Cerebellar nuclear complex (tissue), 1 donor: ENCODE measurements around the gene PPP3CB.
A peak's percentile ranks its signal among the peaks of the same experiment; 100 is the strongest.
"Not testable (repeated sequence)": the region's sequence is repeated elsewhere in the genome, so short reads cannot be mapped to it uniquely, and the experiment has no call there.

Source experiments
- DNase-seq, 2 experiments: peaks; one replicate each; lab custom pipeline; 2025; lab: John Stamatoyannopoulos, UW

PPP3CB gene

DNA sequence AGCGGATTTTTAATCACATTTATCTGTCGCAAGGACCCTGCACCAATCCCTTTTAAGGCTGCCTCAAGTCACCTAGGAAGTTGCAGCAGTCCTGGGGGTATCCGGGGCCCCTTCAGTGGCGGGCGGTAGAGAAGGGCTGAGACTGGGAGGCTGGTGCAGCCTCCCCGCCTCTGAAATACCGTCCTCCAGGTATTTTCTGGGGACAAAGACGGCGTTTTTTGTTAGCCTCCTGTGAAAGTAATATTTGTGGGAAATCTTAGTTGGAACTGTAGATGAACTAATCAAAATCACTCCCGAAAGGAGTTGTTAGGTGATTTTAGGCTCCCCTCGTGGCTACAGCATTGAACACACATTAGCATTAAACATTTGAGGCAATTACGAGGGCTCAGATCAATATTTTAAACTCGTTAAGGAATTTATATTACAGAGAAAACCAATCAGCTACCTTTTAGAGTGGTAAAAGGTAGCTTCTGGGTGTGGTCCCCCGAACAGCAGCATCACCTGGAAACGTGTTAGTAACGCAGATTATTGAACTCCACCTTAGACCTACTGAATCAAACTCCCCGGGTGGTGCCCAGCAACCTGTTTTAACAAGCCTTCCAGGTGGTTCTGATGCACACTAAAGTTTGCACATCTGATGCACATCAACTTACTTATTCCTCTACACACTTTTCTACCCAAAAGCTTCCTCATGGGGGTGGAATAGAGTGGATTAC is 81.4 kb downstream of the PPP3CB start:
- no peak for DNase-seq

DNA sequence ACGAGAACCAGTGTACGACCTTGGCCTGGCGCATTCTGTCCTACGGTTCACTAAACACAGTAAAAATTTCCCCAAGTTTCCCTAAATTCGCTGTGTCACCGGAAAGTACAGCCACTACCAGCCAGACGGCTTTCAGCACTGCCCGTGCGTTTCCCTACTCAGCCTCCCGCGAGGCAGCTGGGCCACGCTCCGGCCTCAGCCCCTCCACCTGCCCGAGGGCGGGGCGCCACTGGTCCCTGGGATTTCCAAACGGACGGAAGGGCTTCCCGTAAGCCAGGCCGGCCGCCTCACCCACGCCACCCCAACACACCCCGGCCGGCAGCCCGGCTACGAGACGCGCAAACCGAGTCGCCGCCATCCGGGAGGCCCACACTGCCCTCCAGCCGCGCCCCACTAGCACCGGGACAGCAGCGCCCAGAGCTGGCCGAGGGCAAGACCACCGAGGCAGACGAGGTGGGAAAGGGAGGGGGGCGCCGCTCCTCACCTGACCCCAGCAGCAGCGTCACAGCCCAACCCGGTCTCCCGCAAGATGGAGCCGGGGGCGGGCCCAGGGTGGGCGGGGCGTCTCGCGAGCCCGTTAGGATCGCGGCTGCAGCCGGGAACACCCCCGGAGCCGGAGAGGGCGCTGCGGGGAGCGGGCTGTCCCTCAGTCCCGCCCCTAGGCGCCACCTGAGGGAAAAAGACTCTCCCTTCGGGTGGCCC is 82.1 kb downstream of the PPP3CB start, which contains the start of gene ANXA7:
ANXA7 (minus strand) TSS at position 531 of the 702 bp plus-strand sequence. CDS start 13,202 bp downstream, outside the sequence.
- peak; percentile 52 to 64 for DNase-seq

DNA sequence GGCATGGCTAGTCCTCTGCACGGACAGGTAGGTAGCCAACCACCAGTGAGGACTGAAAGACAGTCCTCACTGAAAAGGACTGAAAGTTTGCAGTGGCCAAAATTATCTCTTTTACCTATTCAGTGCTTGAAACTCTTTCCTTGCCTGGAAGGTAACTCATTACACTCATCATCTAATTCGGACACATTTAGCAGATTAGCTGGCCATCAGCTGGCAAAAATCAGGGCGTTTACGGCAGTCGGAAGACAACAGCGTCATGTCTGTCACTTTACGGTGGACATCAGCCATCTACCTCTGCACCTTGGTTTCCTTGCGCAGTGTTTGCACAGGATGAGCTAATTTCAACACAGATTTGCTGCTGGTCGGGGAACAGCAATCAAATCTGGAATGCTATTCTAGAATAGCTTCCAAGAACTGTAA is 82.7 kb downstream of the PPP3CB start:
- peak in 1 of 2 experiments; percentile 40 for DNase-seq

DNA sequence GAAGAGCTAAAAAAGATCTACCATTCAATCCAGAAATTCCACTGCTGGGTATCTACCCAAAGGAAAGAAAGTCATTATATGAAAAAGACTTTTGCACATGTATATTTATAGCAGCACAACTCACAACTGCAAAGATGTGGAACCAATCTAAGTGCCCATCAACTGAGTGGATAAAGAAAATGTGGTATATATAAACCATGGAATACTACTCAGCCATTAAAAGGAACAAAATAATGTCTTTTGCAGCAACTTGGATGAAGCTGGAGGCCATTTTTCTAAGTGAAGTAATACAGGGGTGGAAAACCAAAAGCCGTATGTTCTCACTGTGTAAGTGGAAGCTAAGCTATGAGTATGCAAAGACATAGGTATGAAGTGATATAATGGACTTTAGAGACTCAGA is 84.9 kb downstream of the PPP3CB start:
- no peak for DNase-seq

DNA sequence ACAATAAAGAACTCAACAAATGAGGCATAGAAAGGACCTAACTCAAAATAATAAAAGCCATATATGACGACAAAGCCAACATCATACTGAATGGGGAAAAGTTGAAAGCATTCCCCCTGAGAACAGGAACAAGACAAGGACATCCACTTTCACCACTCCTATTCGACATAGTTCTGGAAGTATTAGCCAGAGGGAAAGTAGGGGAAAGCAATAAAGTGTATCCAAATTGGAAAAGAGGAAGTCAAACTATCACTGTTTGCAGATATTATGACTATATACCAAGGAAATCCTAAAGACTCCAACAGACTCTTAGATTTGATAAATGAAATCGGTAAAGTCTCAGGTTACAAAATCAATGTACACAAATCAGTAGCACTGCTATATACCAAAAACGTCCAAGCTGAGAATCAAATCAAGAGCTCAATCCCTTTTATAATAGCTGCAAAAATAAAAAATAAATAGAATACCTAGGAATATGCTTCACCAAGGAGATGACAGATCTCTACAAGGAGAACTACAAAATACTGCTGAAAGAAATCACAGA is 86.8 kb downstream of the PPP3CB start:
- DNase-seq = no peak

DNA sequence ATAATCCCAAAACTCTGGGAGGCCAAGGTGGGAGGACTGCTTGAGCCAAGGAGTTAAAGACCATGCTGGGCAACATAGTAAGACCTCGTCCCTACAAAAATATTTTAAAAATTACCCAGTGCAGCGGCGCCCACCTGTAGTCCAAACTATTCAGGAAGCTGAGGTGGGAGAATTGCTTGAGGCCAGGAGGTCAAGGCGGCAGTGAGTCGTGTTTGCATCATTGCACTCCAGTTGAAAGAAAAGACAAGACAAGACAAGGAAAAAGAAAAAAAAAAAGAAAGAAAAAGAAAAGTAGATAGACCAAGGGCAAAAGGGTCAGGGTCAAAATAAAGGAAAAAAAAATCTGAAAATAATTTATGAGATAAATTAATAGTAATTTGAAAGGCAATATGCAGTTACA is 87.8 kb downstream of the PPP3CB start:
- DNase-seq = no peak

DNA sequence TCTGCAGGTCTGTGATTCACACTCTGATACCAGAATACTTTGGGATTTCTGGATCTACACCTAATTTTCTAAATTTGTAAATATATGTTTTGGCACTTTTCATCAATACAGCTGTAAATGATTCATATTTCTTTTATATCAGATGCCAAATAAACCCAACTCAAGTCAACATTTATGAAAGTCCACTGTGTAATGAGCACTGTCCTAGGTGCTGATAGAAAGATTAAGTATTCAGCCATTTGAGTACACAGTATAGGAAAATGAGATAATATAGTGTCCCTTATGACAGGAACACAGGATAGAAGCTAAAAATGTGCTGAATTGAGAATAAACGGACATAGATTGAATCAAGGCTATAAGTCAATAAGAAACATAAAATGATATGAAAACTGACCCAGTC is 88.3 kb downstream of the PPP3CB start:
- DNase-seq = no peak

DNA sequence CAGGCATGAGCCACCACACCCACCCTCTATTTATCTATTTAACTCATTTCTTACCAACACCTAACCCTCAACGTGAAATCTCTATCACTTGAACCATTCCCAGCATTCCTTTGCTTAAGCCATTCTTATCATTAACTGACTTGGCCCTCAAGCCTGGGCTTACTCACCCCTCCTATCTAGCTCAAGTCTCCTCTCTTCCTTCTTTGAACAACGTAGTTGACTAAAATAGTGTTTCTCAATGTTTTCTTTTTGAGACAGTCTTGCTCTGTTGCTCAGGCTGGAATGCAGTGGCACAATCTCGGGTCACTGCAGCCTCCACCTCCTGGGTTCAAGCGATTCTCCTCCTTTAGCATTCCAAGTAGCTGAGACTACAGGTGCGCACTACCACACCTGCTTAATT is 89.0 kb downstream of the PPP3CB start:
- DNase-seq = no peak

DNA sequence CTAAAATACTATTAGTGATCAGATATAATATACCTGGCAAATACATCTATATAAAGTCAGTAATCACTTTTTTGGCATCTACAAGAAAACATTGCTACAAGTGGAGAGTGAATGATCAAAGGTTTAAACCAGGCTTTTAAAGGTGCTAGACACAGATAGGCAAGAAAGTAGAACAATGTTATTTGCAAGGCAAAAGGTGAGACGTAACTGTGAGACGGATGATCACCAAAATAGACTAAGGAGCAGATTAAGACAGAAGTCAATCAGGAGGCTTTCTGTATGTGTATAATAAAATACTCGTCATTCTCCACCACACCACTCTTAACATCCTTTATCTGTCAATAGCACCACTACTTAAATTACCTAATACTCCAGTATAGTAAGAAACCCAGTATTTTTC is 90.3 kb downstream of the PPP3CB start:
- no peak for DNase-seq

DNA sequence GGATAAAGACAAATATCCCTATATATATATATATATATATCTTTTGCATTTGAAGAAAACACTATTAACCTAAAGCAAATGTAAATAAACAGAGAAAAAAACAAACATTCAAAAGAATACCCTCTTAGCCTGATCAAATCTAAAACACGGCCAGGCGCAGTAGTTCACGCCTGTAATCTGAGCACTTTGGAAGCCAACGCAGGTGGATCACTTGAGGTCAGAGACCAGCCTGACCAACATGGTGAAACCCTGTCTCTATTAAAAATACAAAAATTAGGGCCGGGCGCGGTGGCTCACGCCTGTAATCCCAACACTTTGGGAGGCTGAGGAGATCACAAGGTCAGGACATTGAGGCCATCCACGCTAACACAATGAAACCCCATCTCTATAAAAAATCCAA is 91.1 kb downstream of the PPP3CB start:
- DNase-seq = no peak

DNA sequence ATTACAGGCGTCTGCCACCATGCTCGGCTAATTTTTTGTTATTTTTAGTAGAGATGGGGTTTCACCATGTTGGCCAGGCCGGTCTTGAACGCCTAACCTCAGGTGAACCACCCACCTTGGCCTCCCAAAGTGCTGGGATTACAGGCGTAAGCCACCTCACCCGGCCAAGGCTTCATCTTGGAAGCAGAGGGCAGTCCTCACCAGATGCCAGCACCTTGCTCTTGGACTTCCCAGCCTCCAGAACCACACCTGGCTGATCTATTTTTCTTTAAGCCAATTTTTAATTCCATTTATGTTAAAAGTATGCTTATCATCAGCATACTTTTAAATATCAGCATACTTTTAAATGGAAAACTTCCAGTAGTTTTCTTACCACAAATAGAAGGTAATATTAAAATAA is 94.2 kb downstream of the PPP3CB start:
- DNase-seq = no peak

DNA sequence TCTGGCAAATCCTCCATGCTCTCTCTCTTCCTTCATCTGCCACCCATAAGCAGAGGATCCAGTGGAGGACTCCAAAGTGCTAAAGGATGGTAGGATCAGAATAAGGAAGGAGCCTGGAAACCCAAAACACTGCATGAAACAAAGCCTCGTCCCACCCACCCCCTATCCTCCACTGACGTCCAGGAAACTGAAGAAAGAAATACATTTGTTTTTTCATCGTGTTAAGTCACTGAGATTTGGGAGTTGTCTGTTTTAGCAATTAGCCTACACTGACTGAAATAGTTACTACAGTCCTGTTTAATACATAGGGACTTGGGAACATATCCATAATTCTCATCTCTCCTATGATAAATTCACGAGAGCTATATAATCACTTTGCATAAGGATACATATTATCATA is 96.8 kb downstream of the PPP3CB start:
- no peak for DNase-seq

DNA sequence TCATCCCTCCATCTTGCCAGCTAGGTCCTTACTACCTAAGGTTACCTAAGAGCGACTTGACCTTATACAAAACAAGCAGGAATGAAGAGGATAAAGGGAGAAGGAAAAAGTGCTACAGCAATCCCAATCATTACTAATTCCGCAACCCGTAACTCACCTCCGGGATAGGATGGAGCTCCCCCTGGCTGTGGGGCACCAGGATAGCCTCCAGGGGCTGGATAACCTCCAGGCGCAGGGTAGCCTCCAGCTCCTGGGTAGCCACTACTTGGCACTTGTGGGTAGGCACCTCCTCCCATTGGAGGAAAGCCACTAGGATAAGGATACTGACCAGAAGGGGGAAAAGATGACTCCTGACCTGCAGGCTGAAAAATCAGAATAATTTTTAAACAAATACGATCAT is 97.8 kb downstream of the PPP3CB start:
- DNase-seq = no peak

DNA sequence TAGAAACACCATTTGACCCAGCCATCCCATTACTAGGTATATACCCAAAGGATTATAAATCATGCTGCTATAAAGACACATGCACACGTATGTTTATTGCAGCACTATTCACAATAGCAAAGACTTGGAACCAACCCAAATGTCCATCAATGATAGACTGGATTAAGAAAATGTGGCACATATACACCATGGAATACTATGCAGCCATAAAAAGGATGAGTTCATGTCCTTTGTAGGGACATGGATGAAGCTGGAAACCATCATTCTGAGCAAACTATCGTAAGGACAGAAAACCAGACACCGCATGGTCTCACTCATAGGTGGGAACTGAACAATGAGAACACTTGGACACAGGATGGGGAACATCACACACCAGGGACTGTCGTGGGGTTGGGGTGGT is 101.5 kb downstream of the PPP3CB start:
- not testable (repeated sequence) for DNase-seq

DNA sequence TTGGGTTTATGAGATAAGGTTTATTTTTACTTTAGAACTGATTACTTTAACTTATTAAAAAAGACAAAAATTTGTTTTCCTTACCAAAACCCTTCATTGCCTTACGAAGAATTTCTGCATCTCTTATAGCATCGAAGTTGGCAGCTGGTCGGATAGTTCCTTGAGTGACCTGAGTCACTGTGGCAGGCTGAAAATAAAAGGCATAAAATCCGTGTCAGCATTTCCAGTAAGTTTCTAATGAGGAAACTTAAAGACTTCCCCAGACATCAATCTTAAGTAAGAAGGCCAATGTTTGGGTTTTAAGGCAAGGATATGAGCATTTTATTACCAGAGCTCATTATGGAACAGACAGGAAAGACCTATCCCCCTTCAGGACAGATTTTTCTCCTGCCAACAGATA is 107.6 kb downstream of the PPP3CB start:
- no peak for DNase-seq

DNA sequence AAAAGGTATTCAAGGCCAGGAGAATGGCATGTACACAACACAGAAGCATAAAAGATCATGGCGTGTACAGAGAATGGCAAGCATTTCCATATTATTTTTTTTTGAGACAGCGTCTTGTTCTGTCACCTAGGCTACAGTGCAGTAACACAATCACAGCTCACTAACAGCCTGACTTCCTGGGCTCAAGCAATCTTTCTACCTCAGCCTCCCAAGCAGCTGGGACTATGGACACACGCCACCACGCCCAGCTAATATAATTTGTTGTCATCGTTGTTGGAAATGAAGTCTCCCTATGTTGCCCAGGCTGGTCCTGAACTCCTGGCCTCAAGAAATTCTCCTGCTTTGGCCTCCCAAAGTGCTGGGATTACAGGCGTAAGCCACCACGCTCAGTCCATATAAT is 109.2 kb downstream of the PPP3CB start:
- no peak for DNase-seq
